GM18505 (cell line): ENCODE results near the gene CCDC138.

ENCODE experiments used
- ATAC-seq: cut with Tn5 transposase; IDR thresholded peaks from one replicate; pipeline ENCODE4 v1.9.1; 2021; ENCODE audit not compliant: unreplicated experiment
- POLR2A ChIP-seq: IDR thresholded peaks from 4 replicates; pipeline ENCODE4 v1.6.1; 2011; ENCODE audit warnings: borderline replicate concordance; ENCODE audit not compliant: insufficient read depth, insufficient read length; ENCODE audit errors: extremely low read depth

The CCDC138 gene

GRCh38 chr2:108845923-108846322, 59.4 kb downstream of the CCDC138 start:
- no peak for TF ChIP-seq POLR2A
- ATAC-seq: no peak

- no peak for ATAC-seq
These were observed 60.4 kb downstream of the CCDC138 start for GRCh38 chr2:108847000-108847399.

GRCh38 chr2:108852375-108852774, 65.8 kb downstream of the CCDC138 start:
- ATAC-seq: no peak
- TF ChIP-seq POLR2A: no peak

More at GRCh38 chr2:108847000-108847399, 60.4 kb downstream of the CCDC138 start:
- TF ChIP-seq POLR2A: no peak

- TF ChIP-seq POLR2A: no peak
- ATAC-seq: no peak
These were observed 66.8 kb downstream of the CCDC138 start for GRCh38 chr2:108853421-108853820.

GRCh38 chr2:108854484-108854883, 67.9 kb downstream of the CCDC138 start:
- no peak for ATAC-seq
- no peak for TF ChIP-seq POLR2A

GRCh38 chr2:108855194-108855593, 68.6 kb downstream of the CCDC138 start:
- TF ChIP-seq POLR2A: no peak
- no peak for ATAC-seq

- no peak for ATAC-seq
- no peak for TF ChIP-seq POLR2A
These were observed 72.3 kb downstream of the CCDC138 start for GRCh38 chr2:108858894-108859293.

- ATAC-seq: no peak
- TF ChIP-seq POLR2A: no peak
These were observed 79.5 kb downstream of the CCDC138 start for GRCh38 chr2:108866041-108866440.

- ATAC-seq: no peak
- TF ChIP-seq POLR2A: no peak
These were observed 82.3 kb downstream of the CCDC138 start for GRCh38 chr2:108868911-108869310.

- TF ChIP-seq POLR2A: no peak
- ATAC-seq: no peak
These were observed 83.0 kb downstream of the CCDC138 start for GRCh38 chr2:108869542-108869941.

GRCh38 chr2:108870069-108870644, 83.6 kb downstream of the CCDC138 start:
- TF ChIP-seq POLR2A: no peak
- ATAC-seq: no peak

GRCh38 chr2:108877506-108877905, 90.9 kb downstream of the CCDC138 start:
- ATAC-seq: no peak

GRCh38 chr2:108878276-108878675, 91.7 kb downstream of the CCDC138 start:
- ATAC-seq: no peak
- no peak for TF ChIP-seq POLR2A

More at GRCh38 chr2:108877506-108877905, 90.9 kb downstream of the CCDC138 start:
- TF ChIP-seq POLR2A: no peak

- no peak for ATAC-seq
- TF ChIP-seq POLR2A: no peak
These were observed 98.0 kb downstream of the CCDC138 start for GRCh38 chr2:108884619-108885018.

- TF ChIP-seq POLR2A: no peak
- no peak for ATAC-seq
These were observed 103.3 kb downstream of the CCDC138 start for GRCh38 chr2:108889907-108890306.
